HUES6 (cell line): ENCODE results near the gene GPBP1L1.
"Not testable (repeated sequence)": the region's sequence is repeated elsewhere in the genome, so short reads cannot be mapped to it uniquely, and the experiment has no call there.

Experiments
- H3K27ac ChIP-seq: 2 replicates; pipeline ENCODE4 v1.7.0; 2013; ENCODE audit warnings: low read depth, mild to moderate bottlenecking, low read length, inconsistent platforms
- H3K27me3 ChIP-seq: 2 replicates; pipeline ENCODE4 v1.6.1; 2013; ENCODE audit warnings: low read length; ENCODE audit not compliant: control insufficient read depth, insufficient read depth
- H3K36me3 ChIP-seq: 2 replicates; pipeline ENCODE4 v1.6.1; 2013; ENCODE audit warnings: low read length; ENCODE audit not compliant: control insufficient read depth, insufficient read depth
- H3K4me1 ChIP-seq: 2 replicates; pipeline ENCODE4 v1.6.1; 2013; ENCODE audit warnings: low read length; ENCODE audit not compliant: control insufficient read depth, insufficient read depth
- H3K4me3 ChIP-seq: 2 replicates; pipeline ENCODE4 v1.5.1; 2013; ENCODE audit warnings: low read depth, low read length
- H3K9ac ChIP-seq: one replicate; pipeline ENCODE4 v1.6.1; 2013; ENCODE audit warnings: mild to moderate bottlenecking, low read length
- H3K9me3 ChIP-seq: 2 replicates; pipeline ENCODE4 v1.6.1; 2013; ENCODE audit warnings: low read depth, low read length; ENCODE audit not compliant: control insufficient read depth, insufficient read depth

The GPBP1L1 gene

GRCh38 chr1:45678489-45678888 is 7.8 kb downstream of the GPBP1L1 start:
- Histone ChIP-seq H3K9me3 (no peaks in the 10 kb centered on the region), H3K27me3 (no peaks in the 10 kb centered on the region), H3K4me1 (peaks cover 49% of the 10 kb centered on the region), H3K27ac (no peak overlapping the region), H3K4me3 (no peak overlapping the region), H3K36me3 (no peaks in the 10 kb centered on the region; the same call in 1 of the 2 replicates), H3K9ac (no peak overlapping the region)

GRCh38 chr1:45677751-45678245 is 8.5 kb downstream of the GPBP1L1 start:
- no peak overlapping the region for H3K4me3 ChIP-seq
- no peaks in the 10 kb centered on the region; the same call in 1 of the 2 replicates for H3K36me3 ChIP-seq
- no peaks in the 10 kb centered on the region for H3K9me3 ChIP-seq
- no peaks in the 10 kb centered on the region for H3K27me3 ChIP-seq
- peaks cover 49% of the 10 kb centered on the region for H3K4me1 ChIP-seq
- no peak overlapping the region for H3K9ac ChIP-seq
- H3K27ac ChIP-seq = no peak overlapping the region; the same call in 1 of the 2 replicates

GRCh38 chr1:45676553-45676952 is 9.8 kb downstream of the GPBP1L1 start:
- H3K4me3 ChIP-seq, H3K27me3 ChIP-seq, H3K9me3 ChIP-seq, H3K27ac ChIP-seq, H3K9ac ChIP-seq, H3K36me3 ChIP-seq: not testable (repeated sequence)
- H3K4me1 ChIP-seq = peaks cover 36% of the 10 kb centered on the region

- H3K27ac ChIP-seq = no peak overlapping the region
- peaks cover 23% of the 10 kb centered on the region for H3K4me1 ChIP-seq
- H3K36me3 ChIP-seq = peaks cover 12% of the 10 kb centered on the region
- H3K9me3 ChIP-seq = no peaks in the 10 kb centered on the region
- H3K4me3 ChIP-seq = no peak overlapping the region
- no peaks in the 10 kb centered on the region for H3K27me3 ChIP-seq
- no peak overlapping the region for H3K9ac ChIP-seq
These were observed 11.9 kb downstream of the GPBP1L1 start for GRCh38 chr1:45674478-45674877.

GRCh38 chr1:45673956-45674355 is 12.4 kb downstream of the GPBP1L1 start:
- Histone ChIP-seq H3K36me3 (peaks cover 12% of the 10 kb centered on the region), H3K27ac (no peak overlapping the region), H3K4me3 (no peak overlapping the region), H3K27me3 (no peaks in the 10 kb centered on the region), H3K9ac (no peak overlapping the region), H3K9me3 (no peaks in the 10 kb centered on the region), H3K4me1 (peaks cover 18% of the 10 kb centered on the region)

GRCh38 chr1:45669859-45670655 is 16.3 kb downstream of the GPBP1L1 start:
- Histone ChIP-seq H3K4me3 (no peak overlapping the region), H3K9me3 (no peaks in the 10 kb centered on the region), H3K9ac (no peak overlapping the region), H3K27ac (no peak overlapping the region), H3K4me1 (no peaks in the 10 kb centered on the region), H3K27me3 (no peaks in the 10 kb centered on the region), H3K36me3 (peaks cover 12% of the 10 kb centered on the region)

- Histone ChIP-seq H3K9me3 (no peaks in the 10 kb centered on the region), H3K36me3 (peaks cover 12% of the 10 kb centered on the region; the same call in 1 of the 2 replicates), H3K27ac (no peak overlapping the region), H3K27me3 (no peaks in the 10 kb centered on the region), H3K4me3 (no peak overlapping the region), H3K4me1 (no peaks in the 10 kb centered on the region), H3K9ac (no peak overlapping the region)
These were observed 17.0 kb downstream of the GPBP1L1 start for GRCh38 chr1:45669379-45669778.

- no peak overlapping the region for H3K9ac ChIP-seq
- H3K4me3 ChIP-seq = no peak overlapping the region
- H3K9me3 ChIP-seq = no peaks in the 10 kb centered on the region
- no peaks in the 10 kb centered on the region for H3K27me3 ChIP-seq
- H3K4me1 ChIP-seq = no peaks in the 10 kb centered on the region
- peaks cover 12% of the 10 kb centered on the region; the same call in 1 of the 2 replicates for H3K36me3 ChIP-seq
- no peak overlapping the region for H3K27ac ChIP-seq
These were observed 17.8 kb downstream of the GPBP1L1 start for GRCh38 chr1:45668526-45668925.

GRCh38 chr1:45667321-45668111 is 18.8 kb downstream of the GPBP1L1 start:
- H3K27ac ChIP-seq = no peak overlapping the region
- H3K4me1 ChIP-seq = no peaks in the 10 kb centered on the region
- H3K4me3 ChIP-seq = no peak overlapping the region
- H3K27me3 ChIP-seq = no peaks in the 10 kb centered on the region
- peaks cover 10% of the 10 kb centered on the region; the same call in 1 of the 2 replicates for H3K36me3 ChIP-seq
- H3K9ac ChIP-seq = no peak overlapping the region
- H3K9me3 ChIP-seq = no peaks in the 10 kb centered on the region

- H3K27me3 ChIP-seq = no peaks in the 10 kb centered on the region
- peaks cover 7% of the 10 kb centered on the region for H3K36me3 ChIP-seq
- no peaks in the 10 kb centered on the region for H3K4me1 ChIP-seq
- no peak overlapping the region for H3K4me3 ChIP-seq
- no peaks in the 10 kb centered on the region for H3K9me3 ChIP-seq
- no peak overlapping the region for H3K27ac ChIP-seq
- H3K9ac ChIP-seq = no peak overlapping the region
These were observed 19.5 kb downstream of the GPBP1L1 start for GRCh38 chr1:45666836-45667235.

GRCh38 chr1:45660336-45660735 is 26.0 kb downstream of the GPBP1L1 start:
- Histone ChIP-seq H3K36me3 (peaks cover 58% of the 10 kb centered on the region), H3K9me3 (no peaks in the 10 kb centered on the region)

More at GRCh38 chr1:45660336-45660735, 26.0 kb downstream of the GPBP1L1 start:
- Histone ChIP-seq H3K9ac (no peak overlapping the region), H3K27me3 (no peaks in the 10 kb centered on the region), H3K4me3 (no peak overlapping the region), H3K4me1 (no peaks in the 10 kb centered on the region), H3K27ac (no peak overlapping the region)
